Measurements from ENCODE around the gene ESAM.
A peak's percentile ranks its signal among the peaks of the same experiment; 100 is the strongest.

Gene ESAM

DNA sequence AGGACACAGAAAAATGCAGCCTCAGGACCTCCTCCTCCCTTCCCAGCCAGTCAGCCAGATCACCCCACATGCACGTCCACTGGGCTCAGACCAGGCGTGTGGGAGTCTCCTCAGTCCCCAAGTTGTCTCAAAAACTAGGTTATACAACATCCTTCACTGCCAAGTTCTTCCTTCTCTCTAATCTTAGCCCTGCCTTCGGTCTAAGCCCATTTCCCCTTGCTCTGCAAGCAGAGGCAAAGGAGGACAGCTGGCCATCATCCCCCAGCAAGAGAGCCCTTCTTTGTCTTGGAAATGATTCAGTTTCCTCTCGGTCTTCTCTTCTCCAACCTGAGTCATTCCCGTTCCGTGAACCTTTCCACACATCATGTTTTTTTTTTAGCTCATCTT, 36.4 kb downstream of the ESAM start:
- DNase-seq: no peak
- Histone ChIP-seq H3K9me3 (ENCODE audit: severe bottlenecking) (no peaks in the 10 kb centered on the region), H3K4me3 (ENCODE audit: low read depth, low read length) (no peak overlapping the region), H3K36me3 (no peaks in the 10 kb centered on the region), H3K27me3 (ENCODE audit: insufficient read depth, low read depth, severe bottlenecking) (no peaks in the 10 kb centered on the region), H3K27ac (no peak overlapping the region)
- TF ChIP-seq, protein P1, sequence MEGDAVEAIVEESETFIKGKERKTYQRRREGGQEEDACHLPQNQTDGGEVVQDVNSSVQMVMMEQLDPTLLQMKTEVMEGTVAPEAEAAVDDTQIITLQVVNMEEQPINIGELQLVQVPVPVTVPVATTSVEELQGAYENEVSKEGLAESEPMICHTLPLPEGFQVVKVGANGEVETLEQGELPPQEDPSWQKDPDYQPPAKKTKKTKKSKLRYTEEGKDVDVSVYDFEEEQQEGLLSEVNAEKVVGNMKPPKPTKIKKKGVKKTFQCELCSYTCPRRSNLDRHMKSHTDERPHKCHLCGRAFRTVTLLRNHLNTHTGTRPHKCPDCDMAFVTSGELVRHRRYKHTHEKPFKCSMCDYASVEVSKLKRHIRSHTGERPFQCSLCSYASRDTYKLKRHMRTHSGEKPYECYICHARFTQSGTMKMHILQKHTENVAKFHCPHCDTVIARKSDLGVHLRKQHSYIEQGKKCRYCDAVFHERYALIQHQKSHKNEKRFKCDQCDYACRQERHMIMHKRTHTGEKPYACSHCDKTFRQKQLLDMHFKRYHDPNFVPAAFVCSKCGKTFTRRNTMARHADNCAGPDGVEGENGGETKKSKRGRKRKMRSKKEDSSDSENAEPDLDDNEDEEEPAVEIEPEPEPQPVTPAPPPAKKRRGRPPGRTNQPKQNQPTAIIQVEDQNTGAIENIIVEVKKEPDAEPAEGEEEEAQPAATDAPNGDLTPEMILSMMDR (IDR thresholded peaks at IDR 0.05; ENCODE audit: low read depth, low read length): no peak

DNA sequence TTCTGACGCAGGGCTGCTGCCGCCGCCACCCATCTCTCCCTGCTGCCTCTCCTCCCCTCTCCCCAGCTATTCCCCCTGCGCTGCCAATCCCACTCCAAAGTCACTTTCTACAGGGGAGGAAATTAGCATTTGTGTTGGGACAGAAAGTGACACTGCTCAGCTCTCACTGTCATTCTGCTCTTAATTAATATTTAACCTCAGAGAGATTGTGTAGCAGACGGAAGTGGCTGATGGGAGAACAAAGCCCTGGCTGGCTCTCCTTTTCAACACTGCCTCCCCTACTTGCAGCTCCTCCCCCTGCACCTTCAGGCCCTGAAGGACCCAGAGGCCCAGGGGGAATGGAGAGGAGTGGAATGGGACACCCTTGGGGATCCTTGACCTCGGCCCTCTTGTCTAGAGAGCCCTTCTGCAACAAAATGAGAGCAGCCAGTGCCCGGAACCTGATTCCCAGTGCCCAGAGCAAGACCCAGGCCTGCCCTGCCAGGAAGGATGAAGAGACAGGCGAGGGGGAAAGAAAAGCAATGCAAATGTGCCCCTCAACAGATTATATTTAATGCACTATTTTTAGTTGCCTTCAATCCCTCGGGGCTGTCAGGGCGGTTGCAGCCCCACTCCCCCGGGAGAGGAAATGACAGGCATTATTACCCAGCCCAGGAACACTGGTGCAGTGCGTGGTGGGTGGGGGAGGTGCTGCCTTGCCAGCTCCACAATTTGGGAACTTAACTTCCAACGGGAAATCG, 36.9 kb downstream of the ESAM start:
- no peaks in the 10 kb centered on the region for H3K27me3 ChIP-seq (ENCODE audit: insufficient read depth, low read depth, severe bottlenecking)
- no peak overlapping the region for H3K4me3 ChIP-seq (ENCODE audit: low read depth, low read length)
- H3K9me3 ChIP-seq (ENCODE audit: severe bottlenecking): no peaks in the 10 kb centered on the region
- H3K36me3 ChIP-seq: no peaks in the 10 kb centered on the region
- DNase-seq: no peak
- TF ChIP-seq, protein P1 (IDR thresholded peaks at IDR 0.05; ENCODE audit: low read depth, low read length): no peak
- H3K27ac ChIP-seq: no peak overlapping the region

GRCh38 chr11:124722176-124722575, 39.9 kb downstream of the ESAM start:
- H3K4me3 ChIP-seq (ENCODE audit: low read depth, low read length): no peak overlapping the region
- no peaks in the 10 kb centered on the region for H3K36me3 ChIP-seq
- no peaks in the 10 kb centered on the region for H3K27me3 ChIP-seq (ENCODE audit: insufficient read depth, low read depth, severe bottlenecking)
- DNase-seq: no peak
- no peaks in the 10 kb centered on the region for H3K9me3 ChIP-seq (ENCODE audit: severe bottlenecking)
- H3K27ac ChIP-seq: no peak overlapping the region
- TF ChIP-seq, protein P1 (IDR thresholded peaks at IDR 0.05; ENCODE audit: low read depth, low read length): no peak

GRCh38 chr11:124719534-124719933, 42.6 kb downstream of the ESAM start:
- Histone ChIP-seq H3K27me3 (ENCODE audit: insufficient read depth, low read depth, severe bottlenecking) (no peaks in the 10 kb centered on the region), H3K9me3 (ENCODE audit: severe bottlenecking) (no peaks in the 10 kb centered on the region), H3K4me3 (ENCODE audit: low read depth, low read length) (no peak overlapping the region), H3K27ac (no peak overlapping the region), H3K36me3 (no peaks in the 10 kb centered on the region)
- TF ChIP-seq, protein P1 (IDR thresholded peaks at IDR 0.05; ENCODE audit: low read depth, low read length): no peak
- DNase-seq: no peak

- TF ChIP-seq, protein P1 (IDR thresholded peaks at IDR 0.05; ENCODE audit: low read depth, low read length): no peak
- DNase-seq: no peak
- no peaks in the 10 kb centered on the region for H3K9me3 ChIP-seq (ENCODE audit: severe bottlenecking)
- no peaks in the 10 kb centered on the region for H3K36me3 ChIP-seq
- no peaks in the 10 kb centered on the region for H3K27me3 ChIP-seq (ENCODE audit: insufficient read depth, low read depth, severe bottlenecking)
- H3K27ac ChIP-seq: no peak overlapping the region
- H3K4me3 ChIP-seq (ENCODE audit: low read depth, low read length): peak overlapping the region; percentile 42; the same call in 1 of the 2 replicates
These were observed 43.3 kb downstream of the ESAM start for GRCh38 chr11:124718801-124719200.

All from WERI-Rb-1 (cell line).